ENCODE data around the gene ADGRV1.

The ADGRV1 gene

GRCh38 chr5:91164424-91164823 lies 605.8 kb downstream of the ADGRV1 start:
- no peak for DNase-seq (ENCODE audit: low read depth)
- in situ Hi-C loops (cut with HindIII; ENCODE audit: low sequenced_read_pairs) = no loop called here
- H3K4me3 ChIP-seq (ENCODE audit: low read depth, low read length) = no peak overlapping the region
- no peak for TF ChIP-seq CTCF (IDR thresholded peaks at IDR 0.05; ENCODE audit: low read depth, low read length, missing control alignments)

GRCh38 chr5:91166059-91166807 lies 607.6 kb downstream of the ADGRV1 start:
- no peak overlapping the region for H3K4me3 ChIP-seq (ENCODE audit: low read depth, low read length)
- in situ Hi-C loops (cut with HindIII; ENCODE audit: low sequenced_read_pairs) = no loop called here
- DNase-seq (ENCODE audit: low read depth) = no peak
- no peak for TF ChIP-seq CTCF (IDR thresholded peaks at IDR 0.05; ENCODE audit: low read depth, low read length, missing control alignments)

- in situ Hi-C loops (cut with HindIII; ENCODE audit: low sequenced_read_pairs) = no loop called here
- no peak for TF ChIP-seq CTCF (IDR thresholded peaks at IDR 0.05; ENCODE audit: low read depth, low read length, missing control alignments)
- no peak for DNase-seq (ENCODE audit: low read depth)
- H3K4me3 ChIP-seq (ENCODE audit: low read depth, low read length) = no peak overlapping the region
These were observed 610.3 kb downstream of the ADGRV1 start for GRCh38 chr5:91168859-91169258.

GRCh38 chr5:91170266-91170665 lies 611.7 kb downstream of the ADGRV1 start:
- no peak overlapping the region for H3K4me3 ChIP-seq (ENCODE audit: low read depth, low read length)
- TF ChIP-seq CTCF (IDR thresholded peaks at IDR 0.05; ENCODE audit: low read depth, low read length, missing control alignments) = no peak
- in situ Hi-C loops (cut with HindIII; ENCODE audit: low sequenced_read_pairs) = no loop called here
- DNase-seq (ENCODE audit: low read depth) = peak; percentile 53

- DNase-seq (ENCODE audit: low read depth) = no peak
- H3K4me3 ChIP-seq (ENCODE audit: low read depth, low read length) = no peak overlapping the region
- in situ Hi-C loops (cut with HindIII; ENCODE audit: low sequenced_read_pairs) = no loop called here
- no peak for TF ChIP-seq CTCF (IDR thresholded peaks at IDR 0.05; ENCODE audit: low read depth, low read length, missing control alignments)
These were observed 612.7 kb downstream of the ADGRV1 start for GRCh38 chr5:91171322-91171721.

GRCh38 chr5:91174396-91174795 lies 615.8 kb downstream of the ADGRV1 start:
- in situ Hi-C loops (cut with HindIII; ENCODE audit: low sequenced_read_pairs) = no loop called here
- no peak for TF ChIP-seq CTCF (IDR thresholded peaks at IDR 0.05; ENCODE audit: low read depth, low read length, missing control alignments)

More at GRCh38 chr5:91174396-91174795, 615.8 kb downstream of the ADGRV1 start:
- no peak overlapping the region for H3K4me3 ChIP-seq (ENCODE audit: low read depth, low read length)
- DNase-seq (ENCODE audit: low read depth) = no peak

All from astrocyte of the cerebellum (primary cell).